ENCODE results near the gene DYDC2. TPM values are rescaled to one million over a fixed set of nuclear protein-coding genes. Genes with fewer than 3 reads are reported as not detected.

DYDC2 gene
- total and polyA plus RNA-seq, 8 donors, result 0.64 to 4.2 (median 2.9) TPM; not detected in 1

- intact Hi-C loops (cut with DNase I), result no loop called here
- H3K27me3 ChIP-seq, result peaks cover 0 to 4% of the 10 kb centered on the region in 2 donors
- no peak overlapping the region for H3K4me3 ChIP-seq
- no peak overlapping the region for H3K27ac ChIP-seq
- no peaks in the 10 kb centered on the region for H3K9me3 ChIP-seq
- DNase-seq, result no peak
- no peak for TF ChIP-seq CTCF (IDR thresholded peaks at IDR 0.05)
- no peak for ATAC-seq
- H3K4me1 ChIP-seq, result no peaks in the 10 kb centered on the region
- H3K36me3 ChIP-seq, result no peaks in the 10 kb centered on the region
Measured at GRCh38 chr10:80319318-80319717, 37.3 kb upstream of the DYDC2 start.

GRCh38 chr10:80319725-80320290 is 36.8 kb upstream of the DYDC2 start:
- Histone ChIP-seq H3K9me3 (no peaks in the 10 kb centered on the region), H3K4me1 (no peaks in the 10 kb centered on the region), H3K36me3 (no peaks in the 10 kb centered on the region), H3K4me3 (no peak overlapping the region), H3K27me3 (peaks cover 0 to 4% of the 10 kb centered on the region in 2 donors), H3K27ac (no peak overlapping the region)
- DNase-seq (no peak), ATAC-seq (no peak)
- TF ChIP-seq CTCF (IDR thresholded peaks at IDR 0.05), result no peak
- intact Hi-C loops (cut with DNase I), result no loop called here

GRCh38 chr10:80320377-80320776 is 36.2 kb upstream of the DYDC2 start:
- intact Hi-C loops (cut with DNase I), result no loop called here
- Histone ChIP-seq H3K27ac (no peak overlapping the region), H3K9me3 (no peaks in the 10 kb centered on the region), H3K4me3 (no peak overlapping the region), H3K27me3 (peaks cover 0 to 4% of the 10 kb centered on the region in 2 donors), H3K36me3 (no peaks in the 10 kb centered on the region), H3K4me1 (no peaks in the 10 kb centered on the region)
- DNase-seq, result no peak
- no peak for ATAC-seq
- no peak for TF ChIP-seq CTCF (IDR thresholded peaks at IDR 0.05)

- ATAC-seq (no peak), DNase-seq (no peak)
- intact Hi-C loops (cut with DNase I), result no loop called here
- Histone ChIP-seq H3K9me3 (no peaks in the 10 kb centered on the region), H3K4me1 (no peaks in the 10 kb centered on the region), H3K4me3 (no peak overlapping the region), H3K27ac (no peak overlapping the region), H3K27me3 (peaks cover 0 to 4% of the 10 kb centered on the region in 2 donors), H3K36me3 (no peaks in the 10 kb centered on the region)
- no peak for TF ChIP-seq CTCF (IDR thresholded peaks at IDR 0.05)
Measured at GRCh38 chr10:80321183-80321582, 35.4 kb upstream of the DYDC2 start.

- TF ChIP-seq CTCF (IDR thresholded peaks at IDR 0.05), result no peak
- no peak overlapping the region for H3K27ac ChIP-seq
- no peak for ATAC-seq
Measured at GRCh38 chr10:80322158-80322557, 34.4 kb upstream of the DYDC2 start.

More at GRCh38 chr10:80322158-80322557, 34.4 kb upstream of the DYDC2 start:
- Histone ChIP-seq H3K27me3 (peaks cover 0 to 4% of the 10 kb centered on the region in 2 donors), H3K9me3 (no peaks in the 10 kb centered on the region), H3K4me3 (no peak overlapping the region), H3K4me1 (no peaks in the 10 kb centered on the region), H3K36me3 (no peaks in the 10 kb centered on the region)
- intact Hi-C loops (cut with DNase I), result no loop called here
- DNase-seq, result no peak

All from left lung (tissue), 10 donors.